NCI-H526 (cell line): Measurements from ENCODE around the gene CALD1.
A peak's percentile ranks its signal among the peaks of the same experiment; 100 is the strongest.

ENCODE experiments used
- DNase-seq, 2 experiments: peaks; one replicate each; lab custom pipeline; 2025; lab: John Stamatoyannopoulos, UW

Gene CALD1

GRCh38 chr7:134788191-134788590 lies 8.8 kb downstream of the CALD1 start:
- DNase-seq: no peak

GRCh38 chr7:134789967-134790685 lies 10.7 kb downstream of the CALD1 start:
- no peak for DNase-seq

- DNase-seq: no peak
Measured at GRCh38 chr7:134792968-134793367, 13.5 kb downstream of the CALD1 start.

- DNase-seq: no peak
Measured at GRCh38 chr7:134795231-134795630, 15.8 kb downstream of the CALD1 start.

GRCh38 chr7:134798155-134798554 lies 18.7 kb downstream of the CALD1 start:
- DNase-seq: no peak

GRCh38 chr7:134799377-134799776 lies 19.9 kb downstream of the CALD1 start:
- DNase-seq: no peak

GRCh38 chr7:134802762-134803161 lies 23.3 kb downstream of the CALD1 start:
- DNase-seq: no peak

GRCh38 chr7:134804351-134804750 lies 24.9 kb downstream of the CALD1 start:
- no peak for DNase-seq

GRCh38 chr7:134804854-134805253 lies 25.4 kb downstream of the CALD1 start:
- DNase-seq: no peak

- DNase-seq: no peak
Measured at GRCh38 chr7:134806197-134806596, 26.8 kb downstream of the CALD1 start.

- no peak for DNase-seq
Measured at GRCh38 chr7:134809616-134810015, 30.2 kb downstream of the CALD1 start.

- DNase-seq: no peak
Measured at GRCh38 chr7:134811765-134812164, 32.3 kb downstream of the CALD1 start.

GRCh38 chr7:134813663-134814396 lies 34.4 kb downstream of the CALD1 start:
- no peak for DNase-seq

- no peak for DNase-seq
Measured at GRCh38 chr7:134814730-134815364, 35.4 kb downstream of the CALD1 start.

GRCh38 chr7:134818613-134819345 lies 39.3 kb downstream of the CALD1 start:
- no peak for DNase-seq

GRCh38 chr7:134819401-134819800 lies 40.0 kb downstream of the CALD1 start:
- no peak for DNase-seq

- DNase-seq: no peak
Measured at GRCh38 chr7:134820295-134820694, 40.9 kb downstream of the CALD1 start.

GRCh38 chr7:134820778-134821177 lies 41.3 kb downstream of the CALD1 start:
- DNase-seq: peak in 1 of 2 experiments; percentile 3

- no peak for DNase-seq
Measured at GRCh38 chr7:134823400-134823799, 44.0 kb downstream of the CALD1 start.

GRCh38 chr7:134825666-134826065 lies 46.2 kb downstream of the CALD1 start:
- DNase-seq: no peak

GRCh38 chr7:134826105-134826504 lies 46.7 kb downstream of the CALD1 start:
- no peak for DNase-seq

GRCh38 chr7:134827436-134827835 lies 48.0 kb downstream of the CALD1 start:
- no peak for DNase-seq
